GM21381 (cell line): ENCODE measurements around the gene HP1BP3.
A peak's percentile ranks its signal among the peaks of the same experiment; 100 is the strongest.
"Not testable (repeated sequence)": the region's sequence is repeated elsewhere in the genome, so short reads cannot be mapped to it uniquely, and the experiment has no call there.

Source experiments
- ATAC-seq: cut with Tn5 transposase; IDR thresholded peaks from one replicate; pipeline ENCODE4 v1.9.1; 2021; ENCODE audit warnings: mild to moderate bottlenecking, moderate library complexity; ENCODE audit not compliant: unreplicated experiment

HP1BP3 gene, protein sequence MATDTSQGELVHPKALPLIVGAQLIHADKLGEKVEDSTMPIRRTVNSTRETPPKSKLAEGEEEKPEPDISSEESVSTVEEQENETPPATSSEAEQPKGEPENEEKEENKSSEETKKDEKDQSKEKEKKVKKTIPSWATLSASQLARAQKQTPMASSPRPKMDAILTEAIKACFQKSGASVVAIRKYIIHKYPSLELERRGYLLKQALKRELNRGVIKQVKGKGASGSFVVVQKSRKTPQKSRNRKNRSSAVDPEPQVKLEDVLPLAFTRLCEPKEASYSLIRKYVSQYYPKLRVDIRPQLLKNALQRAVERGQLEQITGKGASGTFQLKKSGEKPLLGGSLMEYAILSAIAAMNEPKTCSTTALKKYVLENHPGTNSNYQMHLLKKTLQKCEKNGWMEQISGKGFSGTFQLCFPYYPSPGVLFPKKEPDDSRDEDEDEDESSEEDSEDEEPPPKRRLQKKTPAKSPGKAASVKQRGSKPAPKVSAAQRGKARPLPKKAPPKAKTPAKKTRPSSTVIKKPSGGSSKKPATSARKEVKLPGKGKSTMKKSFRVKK

GRCh38 chr1:20787029-20787839 is at the start of gene HP1BP3:
HP1BP3 (minus strand) TSS chr1:20787307; CDS start chr1:20780440, 6,867 bp downstream.
- ATAC-seq: peak; percentile 55

DNA sequence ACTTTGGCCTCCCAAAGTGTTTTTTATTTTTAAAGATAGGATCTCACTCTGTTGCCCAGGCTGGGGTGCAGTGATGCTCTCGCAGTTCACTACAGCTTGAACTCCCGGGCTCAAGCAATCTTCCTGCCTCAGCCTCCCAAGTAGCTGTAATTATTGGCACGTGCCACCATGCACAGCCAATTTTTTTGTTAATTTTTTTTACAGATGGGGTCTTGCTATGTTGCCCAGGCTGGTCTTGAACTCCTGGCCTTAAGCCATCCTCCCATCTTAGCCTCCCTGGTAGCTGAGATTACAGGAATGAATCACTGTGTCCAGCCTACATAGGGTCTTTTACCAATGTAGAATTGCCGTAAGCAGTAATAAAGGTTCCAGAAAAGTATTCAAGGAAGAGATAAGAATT is 49.1 kb upstream of the HP1BP3 start:
- ATAC-seq: no peak

DNA sequence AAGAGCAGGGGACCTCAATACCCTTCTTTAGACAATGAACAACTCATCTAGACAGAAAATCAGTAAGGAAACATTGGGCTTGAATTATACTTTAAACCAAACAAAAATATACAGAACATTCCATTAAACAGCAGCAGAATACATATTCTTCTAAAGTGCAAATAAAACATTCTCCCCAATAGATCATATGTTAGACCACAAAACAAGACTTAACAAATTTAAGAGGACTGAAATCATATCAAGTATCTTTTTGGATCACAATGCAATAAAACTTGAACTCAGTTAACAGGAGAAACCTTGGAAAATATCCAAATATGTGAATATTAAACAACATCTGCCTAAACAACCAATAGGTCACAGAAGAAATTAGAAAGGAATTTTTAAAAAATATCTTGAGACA is 47.7 kb upstream of the HP1BP3 start:
- ATAC-seq: no peak

DNA sequence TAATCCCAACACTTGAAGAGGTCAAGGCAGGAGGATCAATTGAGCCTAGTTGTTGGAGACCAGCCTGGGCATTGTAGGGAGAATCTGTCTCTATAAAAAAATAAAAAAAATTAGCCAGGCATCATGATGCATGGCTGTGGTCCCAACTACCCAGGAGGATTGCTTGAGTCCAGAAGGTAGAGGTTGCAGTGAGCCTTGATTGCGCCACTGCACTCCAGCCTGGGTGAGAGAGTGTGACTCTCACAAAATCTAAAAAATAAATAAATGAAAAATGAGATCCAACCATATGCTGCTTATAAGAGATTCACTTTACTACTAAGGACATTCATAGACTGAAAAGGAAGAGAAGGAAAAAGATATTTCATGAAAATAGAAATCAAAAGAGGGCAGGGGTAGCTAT is 47.1 kb upstream of the HP1BP3 start:
- no peak for ATAC-seq

DNA sequence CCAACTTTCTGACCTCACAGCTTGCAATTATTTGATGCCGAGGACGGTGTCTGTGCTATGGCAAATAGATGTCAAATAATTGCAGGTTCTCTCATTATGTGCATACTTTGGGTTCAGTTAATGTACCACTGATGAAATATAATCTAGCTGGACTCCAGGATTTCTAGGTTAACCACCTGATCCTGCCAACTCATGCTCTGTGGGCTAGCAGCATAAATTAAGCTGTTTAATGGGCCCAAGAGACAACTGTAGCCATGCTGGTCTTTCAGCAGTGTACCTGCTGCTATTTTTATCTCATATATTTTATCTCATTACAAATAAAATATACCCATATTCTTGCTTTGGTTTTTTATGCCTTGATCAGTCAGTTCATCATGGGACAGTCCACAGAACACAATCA is 43.3 kb upstream of the HP1BP3 start:
- no peak for ATAC-seq

- ATAC-seq: no peak
These were observed 42.8 kb upstream of the HP1BP3 start for GRCh38 chr1:20829946-20830345.

DNA sequence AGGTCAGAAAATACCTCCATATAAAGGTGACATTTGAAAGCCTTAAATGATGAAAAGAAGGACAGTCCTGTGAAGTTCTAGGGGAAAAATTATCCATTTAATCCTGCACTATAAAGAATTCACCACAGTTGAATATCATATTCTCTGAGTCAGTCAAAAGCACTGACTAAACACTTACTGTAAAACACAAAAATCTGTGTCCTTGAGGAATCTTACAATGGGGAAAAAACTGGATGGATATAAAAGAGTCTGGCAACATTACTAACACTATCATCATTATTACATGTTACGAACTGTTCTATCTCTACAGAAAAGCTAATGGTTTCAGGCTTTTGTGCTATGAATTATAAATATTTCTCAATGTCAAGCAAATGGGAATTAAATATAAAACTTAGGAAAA is 42.4 kb upstream of the HP1BP3 start:
- ATAC-seq: no peak

DNA sequence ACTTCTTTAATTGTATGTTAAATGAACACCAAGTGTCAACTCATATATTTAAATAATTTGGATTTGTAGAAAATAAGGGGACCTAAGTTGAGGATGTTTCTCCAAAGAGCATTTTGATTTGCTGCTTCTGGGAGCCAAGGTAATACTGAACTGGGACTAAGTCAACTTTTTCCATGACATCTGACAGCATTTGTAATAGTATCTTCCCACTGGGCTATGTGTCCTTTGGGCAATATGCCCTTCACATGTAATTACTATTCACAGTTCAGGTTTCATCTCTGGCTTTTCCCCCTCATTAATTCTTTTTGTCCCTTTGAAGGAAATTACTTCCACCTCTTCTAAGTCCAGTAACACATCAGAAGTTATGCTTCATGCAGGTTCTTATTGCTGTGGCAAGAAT is 36.7 kb upstream of the HP1BP3 start:
- ATAC-seq: no peak

- ATAC-seq: no peak
These were observed 34.4 kb upstream of the HP1BP3 start for GRCh38 chr1:20821466-20821865.

DNA sequence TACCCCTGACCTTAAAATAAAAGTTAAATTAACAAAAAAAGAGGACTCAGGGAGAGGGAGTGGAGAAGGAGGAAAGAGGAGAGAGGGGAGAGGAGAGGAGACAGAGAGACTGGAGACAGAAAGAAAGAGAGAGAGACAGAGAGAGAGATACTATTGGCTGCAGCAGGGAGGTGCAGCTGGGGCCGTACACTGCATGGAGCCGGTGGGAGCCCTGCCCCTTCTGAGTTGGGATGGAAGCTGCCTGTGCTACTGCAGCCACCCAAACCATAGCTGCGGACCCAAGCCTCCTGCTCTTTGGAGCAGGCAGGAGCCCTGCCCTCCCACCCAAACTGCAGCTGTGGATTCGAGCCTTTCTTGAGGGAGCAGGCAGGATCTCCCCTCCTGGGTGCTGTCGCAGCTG is 32.7 kb upstream of the HP1BP3 start:
- ATAC-seq: no peak

DNA sequence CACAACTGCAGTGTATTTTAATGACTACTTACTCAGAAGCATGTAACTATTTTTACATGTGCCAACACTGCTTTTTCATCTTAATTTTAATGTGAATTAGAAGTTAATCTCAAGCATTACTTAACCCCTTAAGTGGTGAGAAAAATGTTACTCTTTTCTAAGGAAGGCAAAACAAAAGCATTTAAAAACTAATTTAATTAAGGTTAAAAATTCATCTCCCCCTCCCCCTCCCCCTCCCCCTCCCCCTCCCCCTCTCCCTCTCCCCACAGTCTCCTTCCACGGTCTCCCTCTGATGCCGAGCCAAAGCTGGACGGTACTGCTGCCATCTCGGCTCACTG is 27.4 kb upstream of the HP1BP3 start:
- ATAC-seq: no peak

GRCh38 chr1:20811916-20812315 is 24.8 kb upstream of the HP1BP3 start:
- ATAC-seq: no peak

DNA sequence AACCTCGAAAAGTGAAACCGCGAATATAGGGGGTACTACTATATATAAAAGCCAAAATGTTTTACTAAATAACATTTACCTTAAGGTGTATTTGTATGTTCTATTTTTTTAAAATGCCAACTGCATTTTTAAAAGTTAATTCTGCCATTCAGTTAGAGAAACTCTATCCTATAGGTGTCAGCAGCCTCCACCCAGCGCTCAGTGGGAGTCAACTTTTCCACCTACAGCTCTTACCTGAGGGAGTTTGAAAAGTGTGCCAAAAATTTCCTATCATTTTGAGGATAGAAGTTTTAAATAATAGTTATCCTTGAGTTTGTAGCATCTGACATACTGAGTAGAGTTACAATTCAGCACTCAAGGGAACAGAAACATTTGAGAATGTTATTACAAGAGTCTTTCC is 6.1 kb upstream of the HP1BP3 start:
- no peak for ATAC-seq

- no peak for ATAC-seq
These were observed 5.1 kb upstream of the HP1BP3 start for GRCh38 chr1:20792196-20792595.

GRCh38 chr1:20790785-20791184 is 3.7 kb upstream of the HP1BP3 start:
- ATAC-seq: no peak

GRCh38 chr1:20789598-20789997 is 2.5 kb upstream of the HP1BP3 start:
- ATAC-seq: not testable (repeated sequence)

GRCh38 chr1:20787840-20788795 is 1.0 kb upstream of the HP1BP3 start:
- no peak for ATAC-seq

GRCh38 chr1:20786253-20787028 is 666 bp downstream of the HP1BP3 start:
- peak; percentile 66 for ATAC-seq

- peak; percentile 1 for ATAC-seq
These were observed 1.2 kb downstream of the HP1BP3 start for GRCh38 chr1:20785907-20786252.

DNA sequence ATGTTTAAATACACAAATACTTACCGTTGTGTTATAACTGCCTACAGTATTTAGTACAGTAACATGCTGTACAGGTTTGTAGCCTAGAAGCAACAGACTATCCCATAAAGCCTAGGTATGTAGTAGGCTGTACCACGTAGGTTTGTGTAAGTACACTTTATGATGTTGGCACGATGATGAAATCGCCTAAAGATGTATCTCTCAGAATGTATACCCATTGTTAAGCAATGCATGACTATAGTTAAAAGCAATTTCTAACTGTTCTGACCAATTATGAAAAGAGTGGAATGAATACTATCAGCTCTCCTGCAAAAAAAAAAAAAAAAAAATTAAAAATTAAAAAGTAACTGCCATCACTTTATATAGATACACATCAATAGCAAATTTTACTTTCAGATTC is 11.4 kb downstream of the HP1BP3 start:
- no peak for ATAC-seq
